Measurements from ENCODE around the gene IDH2. TPM values are rescaled to one million over a fixed set of nuclear protein-coding genes. Genes with fewer than 3 reads are reported as not detected.

Gene IDH2
- total and polyA plus RNA-seq, 3 donors from 2014 or later: 13.1 to 23.5 (median 17.7) TPM

- TF ChIP-seq CTCF (IDR thresholded peaks at IDR 0.05) (no peak), POLR2A (IDR thresholded peaks at IDR 0.05) (no peak)
- 88 to 91% methylated on average over 5 to 7 of the region's 7 CpGs for WGBS, 2 donors
- DNase-seq: no peak
- Histone ChIP-seq H3K27me3 (no peaks in the 10 kb centered on the region), H3K4me1 (no peaks in the 10 kb centered on the region), H3K9me3 (no peaks in the 10 kb centered on the region), H3K27ac (no peak overlapping the region), H3K36me3 (ENCODE audit: low read depth, missing control alignments) (no peaks in the 10 kb centered on the region), H3K4me3 (no peak overlapping the region)
- intact Hi-C loops (cut with DNase I; ENCODE audit: low total_unique reads): loop anchor here (10.0 kb wide), 2 partner anchors 174 to 344 kb away; no protein-coding TSS in a partner anchor
Measured at GRCh38 chr15:90078965-90079364, 23.3 kb downstream of the IDH2 start.

GRCh38 chr15:90076716-90077115 is 25.6 kb downstream of the IDH2 start:
- intact Hi-C loops (cut with DNase I; ENCODE audit: low total_unique reads): loop anchor here (10.0 kb wide), 2 partner anchors 172 to 342 kb away; no protein-coding TSS in a partner anchor
- WGBS, 2 donors: 89 to 94% methylated on average over 6 of the region's 6 CpGs
- TF ChIP-seq CTCF (IDR thresholded peaks at IDR 0.05) (no peak), POLR2A (IDR thresholded peaks at IDR 0.05) (no peak)
- H3K4me1 ChIP-seq: no peaks in the 10 kb centered on the region
- H3K9me3 ChIP-seq: no peaks in the 10 kb centered on the region
- H3K27me3 ChIP-seq: no peaks in the 10 kb centered on the region
- H3K4me3 ChIP-seq: no peak overlapping the region
- no peak for DNase-seq
- H3K36me3 ChIP-seq (ENCODE audit: low read depth, missing control alignments): no peaks in the 10 kb centered on the region
- H3K27ac ChIP-seq: no peak overlapping the region

- intact Hi-C loops (cut with DNase I; ENCODE audit: low total_unique reads): loop anchor here (10.0 kb wide), 2 partner anchors 171 to 341 kb away; no protein-coding TSS in a partner anchor
- Histone ChIP-seq H3K9me3 (no peaks in the 10 kb centered on the region), H3K4me3 (no peak overlapping the region), H3K27me3 (no peaks in the 10 kb centered on the region), H3K27ac (no peak overlapping the region), H3K36me3 (ENCODE audit: low read depth, missing control alignments) (no peaks in the 10 kb centered on the region), H3K4me1 (no peaks in the 10 kb centered on the region)
- DNase-seq: no peak
- WGBS, 2 donors: 64 to 79% methylated on average over 12 to 13 of the region's 13 CpGs
- TF ChIP-seq POLR2A (IDR thresholded peaks at IDR 0.05): no peak
- TF ChIP-seq CTCF (IDR thresholded peaks at IDR 0.05): no peak
Measured at GRCh38 chr15:90075420-90076289, 26.6 kb downstream of the IDH2 start.

- no peak for TF ChIP-seq POLR2A (IDR thresholded peaks at IDR 0.05)
- TF ChIP-seq CTCF (IDR thresholded peaks at IDR 0.05): no peak
- Histone ChIP-seq H3K27ac (no peak overlapping the region), H3K27me3 (no peaks in the 10 kb centered on the region), H3K4me3 (no peak overlapping the region), H3K36me3 (ENCODE audit: low read depth, missing control alignments) (no peaks in the 10 kb centered on the region), H3K9me3 (no peaks in the 10 kb centered on the region), H3K4me1 (no peaks in the 10 kb centered on the region)
- WGBS, 2 donors: 84 to 85% methylated on average over 5 of the region's 5 CpGs
- DNase-seq: no peak
- intact Hi-C loops (cut with DNase I; ENCODE audit: low total_unique reads): loop anchor here (10.0 kb wide), 2 partner anchors 170 to 340 kb away; no protein-coding TSS in a partner anchor
Measured at GRCh38 chr15:90074916-90075315, 27.4 kb downstream of the IDH2 start.

All from testis (tissue), 3 donors.